KG1 (cell line): Measurements from ENCODE around the gene ZNF800.
"Not testable (repeated sequence)": the region's sequence is repeated elsewhere in the genome, so short reads cannot be mapped to it uniquely, and the experiment has no call there.

Experiments
- DNase-seq: peaks from one replicate; lab custom pipeline; 2025; lab: John Stamatoyannopoulos, UW

ZNF800 gene

GRCh38 chr7:127392566-127393367 is at the start of gene ZNF800:
Gene ZNF800 (minus strand): TSS chr7:127392708. CDS start chr7:127391557, 1,151 bp downstream.
- no peak for DNase-seq

- no peak for DNase-seq
Measured at GRCh38 chr7:127440206-127440605, 47.7 kb upstream of the ZNF800 start.

- no peak for DNase-seq
Measured at GRCh38 chr7:127438836-127439235, 46.3 kb upstream of the ZNF800 start.

- DNase-seq: no peak
Measured at GRCh38 chr7:127437837-127438236, 45.3 kb upstream of the ZNF800 start.

- DNase-seq: no peak
Measured at GRCh38 chr7:127437241-127437640, 44.7 kb upstream of the ZNF800 start.

- DNase-seq: not testable (repeated sequence)
Measured at GRCh38 chr7:127429281-127429680, 36.8 kb upstream of the ZNF800 start.

GRCh38 chr7:127419196-127419595 is 26.7 kb upstream of the ZNF800 start:
- DNase-seq: no peak

- no peak for DNase-seq
Measured at GRCh38 chr7:127418459-127418858, 26.0 kb upstream of the ZNF800 start.

- DNase-seq: no peak
Measured at GRCh38 chr7:127417346-127417745, 24.8 kb upstream of the ZNF800 start.

- no peak for DNase-seq
Measured at GRCh38 chr7:127415060-127415742, 22.7 kb upstream of the ZNF800 start.

GRCh38 chr7:127413962-127414361 is 21.5 kb upstream of the ZNF800 start:
- DNase-seq: no peak

GRCh38 chr7:127413326-127413725 is 20.8 kb upstream of the ZNF800 start:
- no peak for DNase-seq

- DNase-seq: no peak
Measured at GRCh38 chr7:127411176-127411575, 18.7 kb upstream of the ZNF800 start.

- DNase-seq: no peak
Measured at GRCh38 chr7:127409629-127410028, 17.1 kb upstream of the ZNF800 start.

- DNase-seq: no peak
Measured at GRCh38 chr7:127404286-127405072, 12.0 kb upstream of the ZNF800 start.

- no peak for DNase-seq
Measured at GRCh38 chr7:127396184-127396583, 3.7 kb upstream of the ZNF800 start.

GRCh38 chr7:127395104-127395503 is 2.6 kb upstream of the ZNF800 start:
- DNase-seq: not testable (repeated sequence)

- DNase-seq: no peak
Measured at GRCh38 chr7:127393368-127394058, 1.0 kb upstream of the ZNF800 start.

- no peak for DNase-seq
Measured at GRCh38 chr7:127392182-127392565, 334 bp downstream of the ZNF800 start.

GRCh38 chr7:127391591-127392181 is 822 bp downstream of the ZNF800 start:
- DNase-seq: no peak

- DNase-seq: no peak
Measured at GRCh38 chr7:127390817-127391590, 1.5 kb downstream of the ZNF800 start.
